HCT116 (cell line): ENCODE results near the gene TBC1D22B. TPM values are rescaled to one million over a fixed set of nuclear protein-coding genes. Genes with fewer than 3 reads are reported as not detected.

Source experiments
- ATAC-seq: fragments of 200-7000 bp; cut with Tn5 transposase; 2 replicates; pipeline ENCODE4 v1.9.1; 2020; ENCODE audit warnings: mild to moderate bottlenecking, moderate library complexity
- BruUV-seq: library from RNA; stranded (reverse); fragments of 400-500 nt; replicated peaks from 2 replicates; lab custom pipeline; 2021; lab: Mats Ljungman, UMichigan
- CTCF ChIA-PET: fragments of 300-600 bp; sonication (Branson Sonifier 250); formaldehyde crosslinking; loops from one replicate; lab custom pipeline; 2021; ENCODE audit warnings: antibody characterized with exemption; lab: Charles Lee
- POLR2A ChIA-PET: fragments of 300-600, 350-600 bp; sonication (Branson Sonifier 250); formaldehyde crosslinking; loops from one replicate; lab custom pipeline; 2021; ENCODE audit warnings: antibody characterized with exemption; lab: Charles Lee
- RAD21 ChIA-PET, 2 experiments: fragments of 300-600 bp; sonication (Branson Sonifier 250); formaldehyde crosslinking; loops; one replicate each; lab custom pipeline; 2023; ENCODE audit warnings: low total read pairs in 2 of 2; ENCODE audit not compliant: uncharacterized antibody in 2 of 2, unreplicated experiment in 2 of 2, low non-redundant PET in 1 of 2; lab: Charles Lee
- DNase-seq: peaks from one replicate; pipeline ENCODE4 v3.0.0-alpha.2; 2010; ENCODE audit warnings: low read depth, low spot score
- H2AFZ ChIP-seq: fragments of 200-600 bp; shearing (Covaris generic), sonication (generic); 2 replicates; pipeline ENCODE4 v1.6.1; 2017; ENCODE audit warnings: low read depth, mixed run types, mixed read lengths, antibody characterized with exemption, low read length; ENCODE audit not compliant: poor library complexity, severe bottlenecking
- H3K27ac ChIP-seq: 2 replicates; pipeline ENCODE4 v1.5.1; 2012; ENCODE audit warnings: low read depth, low read length
- H3K27me3 ChIP-seq: fragments of 200-600 bp; sonication (generic); 2 replicates; pipeline ENCODE4 v1.6.1; 2016; ENCODE audit warnings: mixed run types, low read length, mixed read lengths; ENCODE audit not compliant: insufficient read depth
- H3K36me3 ChIP-seq, 2 experiments: fragments of 200-500 bp in 1 of 2; fragments of 200-600 bp in 1 of 2; sonication (Bioruptor generic) in 1 of 2; sonication (generic) in 1 of 2; 2 replicates each; pipeline versions ENCODE4 v1.5.1 to v1.6.1; 2014 to 2016; ENCODE audit warnings: low read length in 2 of 2, inconsistent platforms in 1 of 2, mixed read lengths in 1 of 2, mixed run types in 1 of 2; ENCODE audit not compliant: insufficient read depth in 2 of 2, control insufficient read depth in 1 of 2
- H3K4me1 ChIP-seq, 2 experiments: fragments of 200-600 bp in 1 of 2; sonication (generic) in 1 of 2; 2 replicates each; pipeline versions ENCODE4 v1.5.1 to v1.6.1; 2012 to 2017; ENCODE audit warnings: low read length in 2 of 2, inconsistent platforms in 1 of 2, mild to moderate bottlenecking in 1 of 2, mixed read lengths in 1 of 2, mixed run types in 1 of 2, moderate library complexity in 1 of 2; ENCODE audit not compliant: insufficient read depth in 2 of 2, control insufficient read depth in 1 of 2
- H3K4me2 ChIP-seq: fragments of 200-600 bp; sonication (generic); 2 replicates; pipeline ENCODE4 v1.6.1; 2017; ENCODE audit warnings: mixed run types, low read length, mixed read lengths
- H3K4me3 ChIP-seq, 2 experiments: fragments of 200-600 bp in 1 of 2; sonication (generic) in 1 of 2; replicated peaks in 1 of 2; 2 replicates each; pipeline ENCODE4 v1.5.1; 2011 to 2016; ENCODE audit warnings: low read length in 2 of 2, control low read depth in 1 of 2, low read depth in 1 of 2, mild to moderate bottlenecking in 1 of 2, mixed read lengths in 1 of 2, mixed run types in 1 of 2
- H3K79me2 ChIP-seq: fragments of 200-600 bp; sonication (generic); 2 replicates; pipeline ENCODE4 v1.6.1; 2017; ENCODE audit warnings: mild to moderate bottlenecking, mixed run types, low read length, moderate library complexity, mixed read lengths; ENCODE audit not compliant: insufficient read depth
- H3K9ac ChIP-seq: fragments of 200-600 bp; sonication (generic); 2 replicates; pipeline ENCODE4 v1.6.1; 2016; ENCODE audit warnings: low read length, mixed read lengths
- H3K9me2 ChIP-seq: fragments of 200-600 bp; sonication (generic), shearing (Covaris generic); 2 replicates; pipeline ENCODE4 v1.6.1; 2017; ENCODE audit warnings: mixed run types, mild to moderate bottlenecking, moderate library complexity; ENCODE audit not compliant: insufficient read depth
- H3K9me3 ChIP-seq, 2 experiments: fragments of 200-500 bp in 1 of 2; fragments of 200-600 bp in 1 of 2; sonication (Bioruptor generic) in 1 of 2; sonication (generic) in 1 of 2; 2 replicates each; pipeline ENCODE4 v1.6.1; 2014 to 2017; ENCODE audit warnings: low read length in 2 of 2, mixed read lengths in 2 of 2, inconsistent platforms in 1 of 2, low read depth in 1 of 2, mild to moderate bottlenecking in 1 of 2, mixed run types in 1 of 2, moderate library complexity in 1 of 2; ENCODE audit not compliant: control insufficient read depth in 1 of 2, insufficient read depth in 1 of 2
- H4K20me1 ChIP-seq: fragments of 200-600 bp; sonication (generic), shearing (Covaris generic); 2 replicates; pipeline ENCODE4 v1.6.1; 2017; ENCODE audit warnings: mixed run types, mild to moderate bottlenecking, moderate library complexity; ENCODE audit not compliant: insufficient read depth
- CBX3 ChIP-seq: IDR thresholded peaks from 2 replicates; pipeline ENCODE4 v1.6.1; 2012; ENCODE audit warnings: low read depth
- EGR1 ChIP-seq: IDR thresholded peaks from 2 replicates; pipeline ENCODE4 v1.6.1; 2012; ENCODE audit warnings: low read depth
- EZH2 ChIP-seq: fragments of 200-600 bp; sonication (generic); IDR thresholded peaks from 2 replicates; pipeline ENCODE4 v1.6.1; 2017; ENCODE audit warnings: antibody characterized with exemption, mixed run types
- FOSL1 ChIP-seq: IDR thresholded peaks from 2 replicates; pipeline ENCODE4 v1.6.1; 2012; ENCODE audit warnings: low read depth
- POLR2A ChIP-seq: IDR thresholded peaks from 2 replicates; pipeline ENCODE4 v1.7.0; 2011; ENCODE audit warnings: borderline replicate concordance; ENCODE audit not compliant: insufficient read depth, insufficient read length; ENCODE audit errors: extremely low read depth
- RAD21 ChIP-seq: IDR thresholded peaks from 2 replicates; pipeline ENCODE4 v1.6.1; 2012; ENCODE audit warnings: low read depth, mild to moderate bottlenecking
- SIN3A ChIP-seq: IDR thresholded peaks from 2 replicates; pipeline ENCODE4 v1.6.1; 2012; ENCODE audit warnings: low read depth
- SP1 ChIP-seq: IDR thresholded peaks from 2 replicates; pipeline ENCODE4 v1.6.1; 2012; ENCODE audit warnings: low read depth
- SRF ChIP-seq: IDR thresholded peaks from 2 replicates; pipeline ENCODE4 v1.6.1; 2012; ENCODE audit warnings: low read depth
- ZFX ChIP-seq: fragments of 450-650 bp; IDR thresholded peaks from 2 replicates; pipeline ENCODE4 v1.6.1; 2017
- intact Hi-C: fragments of 100-400 bp; cut with micrococcal nuclease; formaldehyde crosslinking; loops from 2 replicates; pipeline ENCODE4 v1.10.0; 2022
- total RNA-seq: library from RNA; stranded (reverse); gene quantifications from one replicate; pipeline ENCODE4 v1.2.1, GENCODE V29; 2021; ENCODE audit not compliant: unreplicated experiment
- TF ChIP-seq, protein P1 (sequence below): IDR thresholded peaks from 2 replicates; pipeline ENCODE4 v1.6.1; 2012; ENCODE audit warnings: low read depth
- TF ChIP-seq, protein P2 (sequence below): IDR thresholded peaks from 2 replicates; pipeline ENCODE4 v1.6.1; 2012
- TF ChIP-seq, protein P3 (sequence below): IDR thresholded peaks from 2 replicates; pipeline ENCODE4 v1.6.1; 2012

The TBC1D22B gene
- total RNA-seq, 1 experiment from 2014 or later, result 9.1 TPM

DNA sequence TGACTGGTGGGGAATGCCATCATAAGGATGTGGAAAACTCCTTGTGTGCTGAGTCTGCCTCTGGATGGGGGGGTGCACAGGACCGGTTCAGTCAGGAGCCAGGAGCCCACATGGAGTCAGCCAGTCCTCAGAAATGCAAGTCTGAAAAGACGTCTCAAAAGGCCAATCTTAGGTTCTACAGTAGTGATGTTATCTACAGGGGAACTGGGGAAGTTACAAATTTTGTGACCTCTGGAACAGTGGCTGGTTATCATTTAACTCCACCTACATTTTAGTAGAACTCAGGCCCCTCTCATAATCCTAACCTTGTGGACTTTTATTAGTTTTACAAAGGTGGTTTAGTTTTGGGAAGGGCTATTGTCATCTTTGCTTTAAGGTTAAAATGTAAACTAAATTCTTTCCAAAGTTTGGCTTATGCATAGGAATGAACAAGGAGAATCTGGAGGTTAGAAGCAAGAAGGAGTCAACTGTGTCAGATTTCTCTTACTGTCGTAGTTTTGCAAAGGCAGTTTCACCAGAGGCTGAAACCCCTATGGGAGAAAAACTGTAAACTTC lies 13.7 kb upstream of the TBC1D22B start (continued):
- TF ChIP-seq, protein P1, sequence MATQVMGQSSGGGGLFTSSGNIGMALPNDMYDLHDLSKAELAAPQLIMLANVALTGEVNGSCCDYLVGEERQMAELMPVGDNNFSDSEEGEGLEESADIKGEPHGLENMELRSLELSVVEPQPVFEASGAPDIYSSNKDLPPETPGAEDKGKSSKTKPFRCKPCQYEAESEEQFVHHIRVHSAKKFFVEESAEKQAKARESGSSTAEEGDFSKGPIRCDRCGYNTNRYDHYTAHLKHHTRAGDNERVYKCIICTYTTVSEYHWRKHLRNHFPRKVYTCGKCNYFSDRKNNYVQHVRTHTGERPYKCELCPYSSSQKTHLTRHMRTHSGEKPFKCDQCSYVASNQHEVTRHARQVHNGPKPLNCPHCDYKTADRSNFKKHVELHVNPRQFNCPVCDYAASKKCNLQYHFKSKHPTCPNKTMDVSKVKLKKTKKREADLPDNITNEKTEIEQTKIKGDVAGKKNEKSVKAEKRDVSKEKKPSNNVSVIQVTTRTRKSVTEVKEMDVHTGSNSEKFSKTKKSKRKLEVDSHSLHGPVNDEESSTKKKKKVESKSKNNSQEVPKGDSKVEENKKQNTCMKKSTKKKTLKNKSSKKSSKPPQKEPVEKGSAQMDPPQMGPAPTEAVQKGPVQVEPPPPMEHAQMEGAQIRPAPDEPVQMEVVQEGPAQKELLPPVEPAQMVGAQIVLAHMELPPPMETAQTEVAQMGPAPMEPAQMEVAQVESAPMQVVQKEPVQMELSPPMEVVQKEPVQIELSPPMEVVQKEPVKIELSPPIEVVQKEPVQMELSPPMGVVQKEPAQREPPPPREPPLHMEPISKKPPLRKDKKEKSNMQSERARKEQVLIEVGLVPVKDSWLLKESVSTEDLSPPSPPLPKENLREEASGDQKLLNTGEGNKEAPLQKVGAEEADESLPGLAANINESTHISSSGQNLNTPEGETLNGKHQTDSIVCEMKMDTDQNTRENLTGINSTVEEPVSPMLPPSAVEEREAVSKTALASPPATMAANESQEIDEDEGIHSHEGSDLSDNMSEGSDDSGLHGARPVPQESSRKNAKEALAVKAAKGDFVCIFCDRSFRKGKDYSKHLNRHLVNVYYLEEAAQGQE, result no peak
- no peak for TF ChIP-seq ZFX
- no peak for TF ChIP-seq SRF
- no peak for TF ChIP-seq EZH2
- TF ChIP-seq, protein P2, sequence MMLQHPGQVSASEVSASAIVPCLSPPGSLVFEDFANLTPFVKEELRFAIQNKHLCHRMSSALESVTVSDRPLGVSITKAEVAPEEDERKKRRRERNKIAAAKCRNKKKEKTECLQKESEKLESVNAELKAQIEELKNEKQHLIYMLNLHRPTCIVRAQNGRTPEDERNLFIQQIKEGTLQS, result no peak

DNA sequence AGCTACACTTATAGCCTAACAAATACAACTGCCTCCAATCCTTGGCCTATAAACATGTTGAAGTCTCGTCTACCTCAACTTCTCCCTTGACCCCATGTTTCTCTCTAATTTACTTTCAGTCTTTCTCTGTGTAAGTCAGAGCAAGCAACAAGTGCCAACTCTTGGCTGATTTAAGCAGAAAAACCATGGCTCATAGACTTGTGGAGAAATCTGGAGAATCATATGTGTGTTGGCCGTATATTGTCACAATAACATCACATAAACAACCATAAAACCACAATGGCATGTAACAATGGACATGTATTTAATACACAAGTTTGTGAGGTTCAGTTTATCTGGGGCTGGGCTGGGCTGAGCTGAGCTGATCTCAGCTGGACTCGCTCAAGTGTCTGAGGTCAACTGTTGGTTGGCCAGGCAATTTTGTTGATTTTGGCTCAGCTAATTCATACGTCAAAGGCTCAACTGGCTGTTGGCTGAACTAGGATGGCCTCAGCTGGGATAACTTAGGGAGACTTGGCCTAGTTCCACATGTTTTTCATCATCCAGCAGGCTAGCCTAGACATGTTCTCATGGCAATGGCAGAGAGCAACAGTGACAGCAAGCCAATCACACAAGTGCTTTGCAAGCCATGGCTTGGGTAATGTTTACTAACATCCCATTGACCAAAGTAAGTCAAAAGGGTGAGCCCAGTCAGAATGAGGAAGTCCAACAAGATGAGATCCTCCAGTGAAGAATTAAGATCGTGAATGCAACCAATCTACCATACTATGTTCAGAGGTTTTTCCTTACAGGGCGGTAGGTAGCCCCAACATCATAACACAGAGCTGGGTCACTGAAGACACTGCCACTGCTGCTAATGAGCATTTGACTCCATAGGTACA lies 12.9 kb upstream of the TBC1D22B start:
- no peak overlapping the region for H3K4me2 ChIP-seq
- no peaks in the 10 kb centered on the region for H4K20me1 ChIP-seq
- peaks cover 38 to 53% of the 10 kb centered on the region in 2 experiments for H3K4me1 ChIP-seq
- no TSS peak for BruUV-seq
- POLR2A ChIA-PET, result no interaction called here
- TF ChIP-seq EGR1 (no peak), POLR2A (no peak), SIN3A (no peak), SRF (no peak), SP1 (no peak), FOSL1 (no peak), EZH2 (no peak), CBX3 (no peak), RAD21 (no peak)
- TF ChIP-seq, protein P2, result no peak
- TF ChIP-seq, protein P3, sequence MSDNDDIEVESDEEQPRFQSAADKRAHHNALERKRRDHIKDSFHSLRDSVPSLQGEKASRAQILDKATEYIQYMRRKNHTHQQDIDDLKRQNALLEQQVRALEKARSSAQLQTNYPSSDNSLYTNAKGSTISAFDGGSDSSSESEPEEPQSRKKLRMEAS, result no peak
- RAD21 ChIA-PET, result no interaction called here
- intact Hi-C loops, result no loop called here
- H3K79me2 ChIP-seq, result no peaks in the 10 kb centered on the region
- CTCF ChIA-PET, result no interaction called here
- no peaks in the 10 kb centered on the region for H3K27me3 ChIP-seq
- DNase-seq (no peak), ATAC-seq (no peak)
- no peaks in the 10 kb centered on the region for H3K36me3 ChIP-seq
- H3K9me2 ChIP-seq, result no peaks in the 10 kb centered on the region
- H3K27ac ChIP-seq, result no peak overlapping the region
- no peaks in the 10 kb centered on the region for H3K9me3 ChIP-seq
- no peak overlapping the region for H3K4me3 ChIP-seq
- H2AFZ ChIP-seq, result no peak overlapping the region
- H3K9ac ChIP-seq, result no peak overlapping the region
